HuH-7.5 (cell line): Measurements from ENCODE around the gene RNF17.
"Not testable (repeated sequence)": the region's sequence is repeated elsewhere in the genome, so short reads cannot be mapped to it uniquely, and the experiment has no call there.

Experiments used
- DNase-seq: peaks from one replicate; pipeline ENCODE4 v3.0.0; 2011; ENCODE audit warnings: low spot score

Gene RNF17

DNA sequence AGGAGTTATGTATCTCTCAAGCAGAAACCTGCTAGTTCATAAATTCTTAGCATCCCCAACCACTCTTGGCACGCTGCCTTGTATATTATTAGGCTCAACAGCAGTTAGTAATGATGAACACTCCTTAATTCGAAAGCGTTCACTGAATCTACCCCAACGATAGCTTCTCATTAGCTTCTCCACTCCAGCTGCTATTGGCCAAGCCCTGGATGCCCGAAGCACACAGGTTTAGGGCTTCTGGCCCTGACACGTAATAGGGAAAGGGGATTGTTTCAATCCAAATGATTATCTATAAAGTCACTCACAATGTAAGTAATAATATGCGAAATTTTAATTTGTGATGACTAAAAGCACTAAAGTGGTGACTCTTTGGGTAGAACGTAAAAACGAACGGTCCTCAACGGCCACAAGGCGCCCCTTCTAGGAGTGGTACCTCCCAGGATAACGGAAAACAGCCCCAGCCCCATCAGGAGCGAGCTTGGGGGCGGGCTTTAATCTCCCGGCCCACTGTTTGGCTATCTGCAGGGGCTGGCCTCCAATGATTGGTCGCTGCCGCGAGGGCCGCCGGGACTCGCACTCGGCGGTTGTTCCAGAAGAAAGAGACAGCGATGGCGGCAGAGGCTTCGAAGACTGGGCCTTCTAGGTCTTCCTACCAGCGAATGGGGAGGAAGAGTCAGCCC is at the start of gene RNF17:
RNF17 (plus strand) TSS at position 574 of the 680 bp plus-strand sequence; CDS start at position 609, 35 bp downstream.
- no peak for DNase-seq

- no peak for DNase-seq
Observed at GRCh38 chr13:24716011-24716410, 48.0 kb upstream of the RNF17 start.

- DNase-seq: no peak
Observed at GRCh38 chr13:24716446-24716845, 47.5 kb upstream of the RNF17 start.

- DNase-seq: no peak
Observed at GRCh38 chr13:24717217-24717616, 46.8 kb upstream of the RNF17 start.

- DNase-seq: no peak
Observed at GRCh38 chr13:24718192-24718965, 45.6 kb upstream of the RNF17 start.

- DNase-seq: no peak
Observed at GRCh38 chr13:24719139-24719538, 44.8 kb upstream of the RNF17 start.

GRCh38 chr13:24723206-24723605 is 40.8 kb upstream of the RNF17 start:
- no peak for DNase-seq

GRCh38 chr13:24724714-24725113 is 39.3 kb upstream of the RNF17 start:
- no peak for DNase-seq

- no peak for DNase-seq
Observed at GRCh38 chr13:24725379-24725778, 38.6 kb upstream of the RNF17 start.

- peak; percentile 73 for DNase-seq
Observed at GRCh38 chr13:24727731-24728601, 36.0 kb upstream of the RNF17 start.

GRCh38 chr13:24730873-24731567 is 32.9 kb upstream of the RNF17 start:
- not testable (repeated sequence) for DNase-seq

- no peak for DNase-seq
Observed at GRCh38 chr13:24734950-24735349, 29.0 kb upstream of the RNF17 start.

DNA sequence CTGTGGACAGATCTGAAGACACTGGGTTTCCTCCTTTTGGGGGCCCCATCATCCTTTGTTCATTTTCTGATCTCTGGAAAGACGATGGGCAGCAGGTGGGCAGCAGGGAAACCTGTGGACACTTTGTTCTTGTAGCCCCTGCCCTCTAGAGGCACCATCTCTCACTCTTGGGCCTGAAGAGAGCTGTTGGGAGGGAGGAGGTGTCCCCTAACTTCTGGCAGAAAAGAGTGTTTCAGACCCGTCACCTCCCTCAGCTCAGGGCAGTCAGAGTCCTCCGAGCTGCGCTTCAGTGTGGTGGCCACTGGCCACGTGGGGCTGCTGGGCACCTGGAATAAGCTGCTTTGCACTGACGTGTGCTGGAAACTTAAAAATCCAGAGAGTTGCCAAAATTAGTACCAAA is 26.9 kb upstream of the RNF17 start:
- no peak for DNase-seq

DNA sequence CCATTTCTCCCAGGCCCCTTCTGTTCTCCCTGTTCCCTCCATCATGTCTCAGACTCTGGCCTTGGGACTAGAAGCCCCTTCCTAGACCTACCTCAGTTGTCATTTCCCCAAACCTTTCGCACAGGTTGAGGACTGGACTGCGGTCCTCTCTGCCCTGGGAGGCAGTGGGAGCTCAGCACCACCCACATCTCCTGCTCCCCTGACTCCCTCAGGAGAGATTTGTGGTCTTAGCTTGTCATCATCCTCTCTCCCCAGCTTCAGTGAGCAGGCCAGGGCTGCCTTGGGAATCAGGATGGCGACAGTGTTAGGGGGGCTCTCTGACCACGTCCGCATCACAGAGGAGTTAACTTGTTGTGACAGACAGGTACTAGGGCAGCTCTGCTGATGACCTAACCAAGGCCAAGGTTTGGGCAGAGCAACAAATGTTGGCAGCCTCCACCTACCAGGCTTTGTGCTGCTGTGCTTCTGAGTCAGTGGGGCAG is 25.6 kb upstream of the RNF17 start:
- no peak for DNase-seq

DNA sequence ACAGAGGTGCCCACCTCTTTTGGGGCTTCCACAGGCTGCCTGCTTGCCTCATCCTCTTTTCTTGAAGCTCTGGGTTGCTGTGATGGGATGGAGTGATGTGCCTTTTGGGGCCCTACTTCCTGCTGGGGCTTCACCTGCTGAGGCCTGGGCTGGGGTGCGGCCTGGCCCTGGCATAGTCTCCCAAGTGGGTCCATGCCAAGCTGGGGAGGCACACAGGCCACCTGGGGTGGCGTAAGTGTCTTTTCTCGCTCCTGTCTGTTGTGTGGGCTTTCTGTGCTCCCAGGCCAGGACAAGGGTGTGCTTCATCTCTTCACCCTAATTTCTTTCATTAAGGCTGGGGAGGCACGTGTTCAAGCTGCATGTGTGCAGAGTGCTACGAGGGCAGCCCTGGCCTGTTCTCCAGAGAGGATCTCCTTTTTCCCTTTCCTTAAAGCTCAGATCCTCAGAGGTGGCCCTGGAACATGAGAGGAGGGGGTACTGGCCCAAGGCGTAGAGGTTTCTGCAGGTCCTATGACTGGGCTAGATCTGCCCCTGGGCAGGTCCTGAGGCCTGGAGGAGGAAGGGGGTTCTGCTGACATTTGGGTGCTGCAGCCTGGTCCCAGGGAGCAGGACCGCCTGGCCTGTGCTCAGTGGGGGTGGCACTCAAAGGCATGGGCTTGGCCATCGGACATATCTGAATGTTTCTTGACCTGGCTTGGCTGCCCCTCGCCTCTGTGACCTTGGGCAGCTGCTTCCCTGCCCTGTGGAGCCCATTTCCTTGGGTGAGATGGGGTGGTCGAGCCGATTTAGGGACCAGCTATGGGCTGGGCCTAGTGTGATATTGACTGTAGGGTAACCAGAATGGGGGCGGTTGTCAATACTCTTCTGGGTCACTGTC is 23.7 kb upstream of the RNF17 start:
- no peak for DNase-seq

- DNase-seq: no peak
Observed at GRCh38 chr13:24741016-24741662, 22.8 kb upstream of the RNF17 start.

GRCh38 chr13:24741791-24742190 is 22.2 kb upstream of the RNF17 start:
- DNase-seq: no peak

- DNase-seq: no peak
Observed at GRCh38 chr13:24742294-24742693, 21.7 kb upstream of the RNF17 start.

DNA sequence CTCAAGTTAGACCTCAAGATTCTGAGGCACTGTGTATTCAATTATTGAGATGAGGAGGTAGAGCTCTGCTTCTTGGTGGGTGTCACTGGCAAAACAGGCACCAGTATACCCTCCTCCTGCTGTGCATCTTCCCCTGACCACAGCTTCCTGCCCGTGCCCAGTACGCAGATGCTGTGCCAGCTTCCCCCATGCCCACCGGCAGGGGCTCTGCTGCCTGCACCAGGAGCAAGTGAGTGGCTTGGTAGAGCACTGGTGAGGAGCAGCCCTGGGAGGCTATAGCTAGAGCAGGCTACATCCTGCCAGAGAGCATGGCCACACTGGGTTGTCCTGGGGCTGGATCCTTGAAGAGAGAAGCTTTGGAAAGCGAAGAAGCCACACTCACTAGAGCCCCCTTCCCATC is 21.0 kb upstream of the RNF17 start:
- no peak for DNase-seq

GRCh38 chr13:24744247-24744646 is 19.7 kb upstream of the RNF17 start:
- DNase-seq: no peak
